ENCODE data around the gene CDNF. TPM values are rescaled to one million over a fixed set of nuclear protein-coding genes. Genes with fewer than 3 reads are reported as not detected.

CDNF gene
- total and polyA plus RNA-seq, 4 donors, result 1.5 to 5.9 (median 2.9) TPM

Other genes starting within 250 kb of the CDNF start
- 10 to 100 TPM; 28.5 to 58.1 TPM for gene FAM107B, start 63.1 kb downstream of the CDNF start, total RNA-seq
- 10 to 100 TPM; 24.9 to 33.2 TPM for gene FAM107B, start 63.1 kb downstream of the CDNF start, polyA plus RNA-seq
- gene HSPA14, start 269 bp upstream of the CDNF start, total RNA-seq, result 1 to 10 TPM; 8.6 to 9.0 TPM
- 1 to 10 TPM; 5.3 to 8.4 TPM for gene HSPA14, start 269 bp upstream of the CDNF start, polyA plus RNA-seq
- gene MSANTD7, start 269 bp upstream of the CDNF start, total RNA-seq, result 1 to 10 TPM; 5.2 to 8.5 TPM
- gene MSANTD7, start 269 bp upstream of the CDNF start, polyA plus RNA-seq, result 1 to 10 TPM in 1 of 2 donors, under 1 TPM in 1; 0.82 to 1.8 TPM
- gene SUV39H2, start 40.8 kb upstream of the CDNF start, total RNA-seq, result 1 to 10 TPM; 3.2 to 7.5 TPM
- 1 to 10 TPM; 1.8 to 2.7 TPM for gene SUV39H2, start 40.8 kb upstream of the CDNF start, polyA plus RNA-seq
- 1 to 10 TPM; 2.8 to 9.9 TPM for gene DCLRE1C, start 116.1 kb upstream of the CDNF start, total RNA-seq
- gene DCLRE1C, start 116.1 kb upstream of the CDNF start, polyA plus RNA-seq, result 1 to 10 TPM in 1 of 2 donors, under 1 TPM in 1; 0.93 to 3.5 TPM
- gene MEIG1, start 121.4 kb upstream of the CDNF start, total RNA-seq, result under 1 TPM in 1 of 2 donors, not detected in 1; 0.33 TPM
- gene MEIG1, start 121.4 kb upstream of the CDNF start, polyA plus RNA-seq, result not detected
- gene OLAH, start 205.9 kb upstream of the CDNF start, total RNA-seq, result under 1 TPM in 1 of 2 donors, not detected in 1; 0.42 TPM
- gene OLAH, start 205.9 kb upstream of the CDNF start, polyA plus RNA-seq, result under 1 TPM in 1 of 2 donors, not detected in 1; 0.25 TPM